ENCODE data around the gene GALNT2.

DNA sequence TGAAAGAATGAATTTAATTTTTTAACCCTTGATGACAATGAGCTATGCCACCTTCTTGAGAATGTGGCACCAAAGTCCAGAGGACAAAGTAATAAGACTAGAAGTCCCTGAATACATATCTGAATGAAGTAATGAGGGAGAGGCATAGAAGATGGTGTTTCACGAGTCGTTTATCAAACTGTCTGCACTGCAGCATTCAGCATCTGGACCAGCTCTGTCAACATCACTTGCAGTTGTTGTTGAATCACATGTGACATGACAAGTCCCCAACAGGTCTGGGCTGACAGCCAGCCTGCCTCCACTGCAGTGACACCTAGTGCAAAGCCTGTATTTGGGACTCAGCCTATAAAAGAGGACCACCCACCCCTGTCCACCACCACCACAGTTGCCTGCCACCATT is 17.3 kb upstream of the GALNT2 start:
- TF ChIP-seq, protein P1, sequence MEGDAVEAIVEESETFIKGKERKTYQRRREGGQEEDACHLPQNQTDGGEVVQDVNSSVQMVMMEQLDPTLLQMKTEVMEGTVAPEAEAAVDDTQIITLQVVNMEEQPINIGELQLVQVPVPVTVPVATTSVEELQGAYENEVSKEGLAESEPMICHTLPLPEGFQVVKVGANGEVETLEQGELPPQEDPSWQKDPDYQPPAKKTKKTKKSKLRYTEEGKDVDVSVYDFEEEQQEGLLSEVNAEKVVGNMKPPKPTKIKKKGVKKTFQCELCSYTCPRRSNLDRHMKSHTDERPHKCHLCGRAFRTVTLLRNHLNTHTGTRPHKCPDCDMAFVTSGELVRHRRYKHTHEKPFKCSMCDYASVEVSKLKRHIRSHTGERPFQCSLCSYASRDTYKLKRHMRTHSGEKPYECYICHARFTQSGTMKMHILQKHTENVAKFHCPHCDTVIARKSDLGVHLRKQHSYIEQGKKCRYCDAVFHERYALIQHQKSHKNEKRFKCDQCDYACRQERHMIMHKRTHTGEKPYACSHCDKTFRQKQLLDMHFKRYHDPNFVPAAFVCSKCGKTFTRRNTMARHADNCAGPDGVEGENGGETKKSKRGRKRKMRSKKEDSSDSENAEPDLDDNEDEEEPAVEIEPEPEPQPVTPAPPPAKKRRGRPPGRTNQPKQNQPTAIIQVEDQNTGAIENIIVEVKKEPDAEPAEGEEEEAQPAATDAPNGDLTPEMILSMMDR (IDR thresholded peaks at IDR 0.05), result no peak
- no peak for TF ChIP-seq POLR2A (IDR thresholded peaks at IDR 0.05)
- no peak for TF ChIP-seq EP300 (IDR thresholded peaks at IDR 0.05)

Measured in tibial nerve (tissue), 4 donors.